SK-N-SH (cell line): ENCODE results near the gene RGS7. TPM values are rescaled to one million over a fixed set of nuclear protein-coding genes. Genes with fewer than 3 reads are reported as not detected.

Experiments used
- CTCF ChIA-PET: fragments of 300-600, 350-600 bp; formaldehyde crosslinking; extraction: SDS; loops from one replicate; lab custom pipeline; 2021; lab: Yijun Ruan, JAX
- POLR2A ChIA-PET: fragments of 350-600 bp; sonication (Branson Sonifier 250); formaldehyde crosslinking; extraction: SDS; loops from one replicate; lab custom pipeline; 2020; ENCODE audit warnings: antibody characterized with exemption, inconsistent platforms; lab: Yijun Ruan, JAX
- DNase-seq: peaks from one replicate; pipeline ENCODE4 v3.0.0; 2012
- H2AFZ ChIP-seq: fragments of 200-600 bp; sonication (generic); 2 replicates; pipeline ENCODE4 v1.8.1; 2016; ENCODE audit warnings: antibody characterized with exemption, mild to moderate bottlenecking, low read depth
- H3F3A ChIP-seq: fragments of 200-600 bp; sonication (generic); replicated peaks from 2 replicates; pipeline ENCODE3; 2016; ENCODE audit warnings: antibody characterized with exemption, mild to moderate bottlenecking; ENCODE audit not compliant: insufficient read depth
- H3K27ac ChIP-seq, 2 experiments: fragments of 200-500 bp in 1 of 2; fragments of 200-600 bp in 1 of 2; sonication (Bioruptor generic) in 1 of 2; sonication (generic), shearing (Covaris generic) in 1 of 2; 2 replicates each; pipeline versions ENCODE4 v1.5.1 to v1.6.1; 2014 to 2016; ENCODE audit warnings: low read depth in 2 of 2, inconsistent platforms in 1 of 2, low read length in 1 of 2, mild to moderate bottlenecking in 1 of 2, mixed read lengths in 1 of 2
- H3K27me3 ChIP-seq: fragments of 200-600 bp; sonication (generic), shearing (Covaris generic); 2 replicates; pipeline ENCODE4 v1.6.1; 2016; ENCODE audit warnings: mixed run types; ENCODE audit not compliant: insufficient read depth
- H3K36me3 ChIP-seq, 2 experiments: fragments of 200-500 bp in 1 of 2; fragments of 200-600 bp in 1 of 2; sonication (Bioruptor generic) in 1 of 2; sonication (generic) in 1 of 2; replicated peaks in 1 of 2; 2 replicates each; pipeline versions ENCODE3 to v1.5.1; 2014 to 2016; ENCODE audit warnings: low read length in 1 of 2, mild to moderate bottlenecking in 1 of 2; ENCODE audit not compliant: insufficient read depth in 2 of 2, control insufficient read depth in 1 of 2
- H3K4me1 ChIP-seq, 2 experiments: fragments of 200-500 bp in 1 of 2; fragments of 200-600 bp in 1 of 2; sonication (Bioruptor generic) in 1 of 2; sonication (generic), shearing (Covaris generic) in 1 of 2; 2 replicates each; pipeline versions ENCODE4 v1.5.1 to v1.6.1; 2014 to 2016; ENCODE audit warnings: low read depth in 1 of 2, low read length in 1 of 2, mixed run types in 1 of 2; ENCODE audit not compliant: insufficient read depth in 2 of 2, control insufficient read depth in 1 of 2
- H3K4me2 ChIP-seq: fragments of 200-600 bp; sonication (generic), shearing (Covaris generic); 2 replicates; pipeline ENCODE4 v1.6.1; 2017; ENCODE audit warnings: mixed run types
- H3K4me3 ChIP-seq, 2 experiments: fragments of 200-500 bp in 1 of 2; fragments of 200-600 bp in 1 of 2; sonication (Bioruptor generic) in 1 of 2; sonication (generic), shearing (Covaris generic) in 1 of 2; 2 replicates each; pipeline versions ENCODE4 v1.5.1 to v1.8.1; 2014 to 2016; ENCODE audit warnings: low read depth in 2 of 2, inconsistent platforms in 1 of 2, low read length in 1 of 2, mild to moderate bottlenecking in 1 of 2, mixed read lengths in 1 of 2, moderate library complexity in 1 of 2
- H3K79me2 ChIP-seq: fragments of 200-600 bp; sonication (generic); 2 replicates; pipeline ENCODE4 v1.8.1; 2017; ENCODE audit warnings: mild to moderate bottlenecking; ENCODE audit not compliant: insufficient read depth
- H3K9ac ChIP-seq: fragments of 200-600 bp; sonication (generic); 2 replicates; pipeline ENCODE4 v1.6.1; 2017; ENCODE audit warnings: mixed run types
- H3K9me2 ChIP-seq: fragments of 200-600 bp; sonication (generic); 2 replicates; pipeline ENCODE4 v1.6.1; 2017; ENCODE audit warnings: mixed run types
- H3K9me3 ChIP-seq: fragments of 200-600 bp; sonication (generic); 2 replicates; pipeline ENCODE4 v1.6.1; 2017; ENCODE audit warnings: mixed run types, mild to moderate bottlenecking, moderate library complexity
- H4K20me1 ChIP-seq: fragments of 200-600 bp; sonication (generic); 2 replicates; pipeline ENCODE4 v1.6.1; 2017; ENCODE audit warnings: mild to moderate bottlenecking, mixed run types; ENCODE audit not compliant: insufficient read depth
- CHD2 ChIP-seq: fragments of 150-350 bp; IDR thresholded peaks from 2 replicates; pipeline ENCODE4 v1.6.1; 2018; ENCODE audit warnings: low read length; ENCODE audit not compliant: partially characterized antibody
- ELF1 ChIP-seq: IDR thresholded peaks from 2 replicates; pipeline ENCODE4 v1.4.0; 2012
- EP300 ChIP-seq, 2 experiments: IDR thresholded peaks; 2 replicates each; pipeline versions ENCODE4 v1.4.0 to v1.6.1; 2012; ENCODE audit warnings: borderline replicate concordance in 1 of 2, low read depth in 1 of 2, low read length in 1 of 2
- FOXJ3 ChIP-seq: sonication (generic); formaldehyde crosslinking; IDR thresholded peaks from 2 replicates; pipeline ENCODE4 v1.5.1; 2020; ENCODE audit warnings: mild to moderate bottlenecking, missing genetic modification reagents
- FOXM1 ChIP-seq: IDR thresholded peaks from 2 replicates; pipeline ENCODE4 v1.4.0; 2012; ENCODE audit warnings: low read depth, mild to moderate bottlenecking
- GABPA ChIP-seq: IDR thresholded peaks from 2 replicates; pipeline ENCODE4 v1.4.0; 2012; ENCODE audit warnings: low read depth, mild to moderate bottlenecking
- GATA2 ChIP-seq: sonication (generic); formaldehyde crosslinking; IDR thresholded peaks from 2 replicates; pipeline ENCODE4 v1.5.0; 2020; ENCODE audit warnings: mild to moderate bottlenecking, missing genetic modification reagents
- MAX ChIP-seq: IDR thresholded peaks from 2 replicates; pipeline ENCODE4 v1.4.0; 2012; ENCODE audit warnings: low read depth
- MXI1 ChIP-seq: IDR thresholded peaks from 2 replicates; pipeline ENCODE4 v1.6.1; 2012; ENCODE audit warnings: mild to moderate bottlenecking, low read depth, low read length, improper control_type of control experiment
- NRF1 ChIP-seq: IDR thresholded peaks from 2 replicates; pipeline ENCODE4 v1.6.1; 2012; ENCODE audit warnings: low read depth, mild to moderate bottlenecking, low read length
- RAD21 ChIP-seq: IDR thresholded peaks from 2 replicates; pipeline ENCODE4 v1.6.1; 2012; ENCODE audit warnings: mild to moderate bottlenecking, low read length
- REST ChIP-seq: IDR thresholded peaks from 2 replicates; pipeline ENCODE4 v1.6.1; 2012; ENCODE audit warnings: mild to moderate bottlenecking, low read depth, low read length, moderate library complexity
- SIN3A ChIP-seq: IDR thresholded peaks from 2 replicates; pipeline ENCODE4 v1.6.1; 2012; ENCODE audit warnings: low read depth, mild to moderate bottlenecking, low read length, moderate library complexity, borderline replicate concordance
- SMC3 ChIP-seq: IDR thresholded peaks from 2 replicates; pipeline ENCODE4 v1.6.1; 2012; ENCODE audit warnings: low read depth, low read length, improper control_type of control experiment
- TEAD4 ChIP-seq: IDR thresholded peaks from 2 replicates; pipeline ENCODE4 v1.4.0; 2012; ENCODE audit warnings: mild to moderate bottlenecking, borderline replicate concordance; ENCODE audit not compliant: insufficient read depth
- USF1 ChIP-seq: IDR thresholded peaks from 2 replicates; pipeline ENCODE4 v1.4.0; 2012; ENCODE audit warnings: low read depth, borderline replicate concordance
- ZBTB33 ChIP-seq: IDR thresholded peaks from 2 replicates; pipeline ENCODE4 v1.4.0; 2012; ENCODE audit warnings: low read depth, borderline replicate concordance
- WGBS: methylation state at CpG from one replicate; pipeline ENCODE4 v1.1.6; 2017; ENCODE audit warnings: low lambda C conversion rate; 5-methylcytosine and 5-hydroxymethylcytosine counted together
- polyA plus RNA-seq, 3 experiments: library from polyadenylated mRNA; depleted of rRNA; stranded (reverse); fragments of >200 nt; gene quantifications; 2 replicates each; pipeline ENCODE4 v1.2.3, GENCODE V29; 2012

RGS7 gene
- polyA plus RNA-seq, 1 of the 3 experiments (the other 2 are of a cell fraction) = 0.36 TPM

GRCh38 chr1:241237873-241238272 lies 119.1 kb downstream of the RGS7 start:
- no peak overlapping the region for H3K4me3 ChIP-seq
- H3K79me2 ChIP-seq = no peaks in the 10 kb centered on the region
- no peak overlapping the region for H2AFZ ChIP-seq
- H3K36me3 ChIP-seq = no peaks in the 10 kb centered on the region
- 60% methylated on average over 8 of the region's 8 CpGs for WGBS
- H3F3A ChIP-seq = no peaks in the 10 kb centered on the region
- H4K20me1 ChIP-seq = no peaks in the 10 kb centered on the region
- no peak for TF ChIP-seq EP300 (IDR thresholded peaks at IDR 0.05; ENCODE audit: borderline replicate concordance in 1 of 2, low read depth in 1 of 2, low read length in 1 of 2)
- no peak for TF ChIP-seq SIN3A
- TF ChIP-seq RAD21 = no peak
- TF ChIP-seq GATA2 (CRISPR knock-in tag) = no peak
- no peak for TF ChIP-seq ELF1
- TF ChIP-seq REST = no peak
- TF ChIP-seq MAX = no peak
- TF ChIP-seq NRF1 = no peak
- no peak for TF ChIP-seq SMC3
- no peak for TF ChIP-seq TEAD4
- no peak for TF ChIP-seq MXI1
- TF ChIP-seq CHD2 = no peak
- DNase-seq = no peak
- H3K4me2 ChIP-seq = no peak overlapping the region
- CTCF ChIA-PET = no interaction called here
- H3K27me3 ChIP-seq = no peaks in the 10 kb centered on the region
- POLR2A ChIA-PET = no interaction called here
- H3K4me1 ChIP-seq = no peaks in the 10 kb centered on the region; a peak in 1 of 4 replicates
- no peak overlapping the region for H3K27ac ChIP-seq
- H3K9me2 ChIP-seq = no peaks in the 10 kb centered on the region
- H3K9ac ChIP-seq = no peak overlapping the region
- no peaks in the 10 kb centered on the region for H3K9me3 ChIP-seq

GRCh38 chr1:241235256-241235897 lies 121.6 kb downstream of the RGS7 start:
- 38% methylated on average over 2 of the region's 2 CpGs for whole genome bisulfite sequencing
- peak; percentile 34 for DNase-seq
- no peaks in the 10 kb centered on the region for H3K79me2 ChIP-seq
- no peak overlapping the region for H2AFZ ChIP-seq
- no peaks in the 10 kb centered on the region for H3K9me3 ChIP-seq
- ChIA-PET CTCF (interaction anchor here (0.6 kb wide), 1 partner anchor 21 kb away, joined by 3 read pairs; no protein-coding TSS in a partner anchor), POLR2A (no interaction called here)
- no peaks in the 10 kb centered on the region; a peak in 1 of 4 replicates for H3K4me1 ChIP-seq
- H3K4me2 ChIP-seq = no peak overlapping the region
- H3K9me2 ChIP-seq = no peaks in the 10 kb centered on the region
- H3K27ac ChIP-seq = no peak overlapping the region
- H3K9ac ChIP-seq = no peak overlapping the region
- no peaks in the 10 kb centered on the region for H4K20me1 ChIP-seq
- H3F3A ChIP-seq = no peaks in the 10 kb centered on the region
- H3K27me3 ChIP-seq = no peaks in the 10 kb centered on the region
- H3K4me3 ChIP-seq = no peak overlapping the region
- H3K36me3 ChIP-seq = no peaks in the 10 kb centered on the region
- TF ChIP-seq FOXM1 (no peak), ZBTB33 (no peak), USF1 (no peak), REST (no peak), FOXJ3 (no peak), EP300 (IDR thresholded peaks at IDR 0.05; ENCODE audit: borderline replicate concordance in 1 of 2, low read depth in 1 of 2, low read length in 1 of 2) (no peak), GABPA (no peak)
